Uterus (tissue), 4 donors: ENCODE results near the gene GBP2. TPM values are rescaled to one million over a fixed set of nuclear protein-coding genes. Genes with fewer than 3 reads are reported as not detected.
"Not testable (repeated sequence)": the region's sequence is repeated elsewhere in the genome, so short reads cannot be mapped to it uniquely, and the experiment has no call there.

Experiments
- DNase-seq, 2 donors: peaks; one replicate each; pipeline ENCODE4 v3.0.0-alpha.2; 2019 to 2020
- H3K27ac ChIP-seq, 2 donors: fragments of 200-600 bp; sonication (generic); 1 replicate in 1 of 2; 2 replicates in 1 of 2; pipeline ENCODE4 v1.5.1; 2016 to 2018
- H3K27me3 ChIP-seq, 2 donors: fragments of 200-600 bp; sonication (generic); one replicate each; pipeline ENCODE4 v1.5.1; 2018 to 2019; ENCODE audit warnings: control low read depth in 1 of 2
- H3K36me3 ChIP-seq, 2 donors: fragments of 200-600 bp; sonication (generic); one replicate each; pipeline ENCODE4 v1.5.1; 2019; ENCODE audit warnings: control low read depth in 1 of 2
- H3K4me1 ChIP-seq, 2 donors: fragments of 200-600 bp; sonication (generic); one replicate each; pipeline ENCODE4 v1.5.1; 2018 to 2019; ENCODE audit warnings: control low read depth in 1 of 2
- H3K4me3 ChIP-seq, 2 donors: fragments of 200-600 bp; sonication (generic); 1 replicate in 1 of 2; 2 replicates in 1 of 2; pipeline ENCODE4 v1.5.1; 2018 to 2019; ENCODE audit warnings: mild to moderate bottlenecking in 1 of 2
- H3K9me3 ChIP-seq, 2 donors: fragments of 200-600 bp; sonication (generic); one replicate each; pipeline ENCODE4 v1.5.1; 2019; ENCODE audit warnings: control low read depth in 1 of 2
- POLR2A ChIP-seq, 2 donors: fragments of 450-650 bp; IDR thresholded peaks; one replicate each; pipeline ENCODE4 v1.6.1; 2016; ENCODE audit warnings: antibody characterized with exemption in 2 of 2, mild to moderate bottlenecking in 1 of 2, moderate library complexity in 1 of 2
- intact Hi-C: fragments of 100-400 bp; cut with DNase I; formaldehyde crosslinking; loops from one replicate; pipeline ENCODE4 v1.15.1; 2023; ENCODE audit warnings: low total_unique reads
- total RNA-seq, 4 donors: library from RNA; depleted of rRNA in 3 of 4; stranded (reverse); fragments of >200 nt in 3 of 4; gene quantifications; one replicate each; pipeline versions ENCODE4 v1.1.0 to v1.2.4, GENCODE V29; 2014 to 2023
- TF ChIP-seq, protein P1 (sequence below), 4 experiments: fragments of 200-600 bp in 2 of 4; fragments of 450-650 bp in 2 of 4; sonication (generic) in 2 of 4; IDR thresholded peaks; one replicate each; pipeline ENCODE4 v1.5.1; 2016 to 2019; ENCODE audit warnings: antibody characterized with exemption in 4 of 4, mild to moderate bottlenecking in 2 of 4, moderate library complexity in 1 of 4
- donor health status: DM: yes; HTN: yes; CAD: no.

Gene GBP2
- total RNA-seq, 4 donors from 2014 or later = 18.4 to 95.0 (median 50.5) TPM

GRCh38 chr1:89089962-89090361, 36.0 kb downstream of the GBP2 start:
- Histone ChIP-seq H3K36me3 (peaks cover 0 to 3% of the 10 kb centered on the region in 2 donors), H3K4me1 (no peaks in the 10 kb centered on the region), H3K9me3 (no peaks in the 10 kb centered on the region), H3K27me3 (no peaks in the 10 kb centered on the region), H3K27ac (no peak overlapping the region), H3K4me3 (no peak overlapping the region)
- no peak for DNase-seq
- intact Hi-C loops = no loop called here
- no peak for TF ChIP-seq POLR2A (IDR thresholded peaks at IDR 0.05)
- TF ChIP-seq, protein P1, sequence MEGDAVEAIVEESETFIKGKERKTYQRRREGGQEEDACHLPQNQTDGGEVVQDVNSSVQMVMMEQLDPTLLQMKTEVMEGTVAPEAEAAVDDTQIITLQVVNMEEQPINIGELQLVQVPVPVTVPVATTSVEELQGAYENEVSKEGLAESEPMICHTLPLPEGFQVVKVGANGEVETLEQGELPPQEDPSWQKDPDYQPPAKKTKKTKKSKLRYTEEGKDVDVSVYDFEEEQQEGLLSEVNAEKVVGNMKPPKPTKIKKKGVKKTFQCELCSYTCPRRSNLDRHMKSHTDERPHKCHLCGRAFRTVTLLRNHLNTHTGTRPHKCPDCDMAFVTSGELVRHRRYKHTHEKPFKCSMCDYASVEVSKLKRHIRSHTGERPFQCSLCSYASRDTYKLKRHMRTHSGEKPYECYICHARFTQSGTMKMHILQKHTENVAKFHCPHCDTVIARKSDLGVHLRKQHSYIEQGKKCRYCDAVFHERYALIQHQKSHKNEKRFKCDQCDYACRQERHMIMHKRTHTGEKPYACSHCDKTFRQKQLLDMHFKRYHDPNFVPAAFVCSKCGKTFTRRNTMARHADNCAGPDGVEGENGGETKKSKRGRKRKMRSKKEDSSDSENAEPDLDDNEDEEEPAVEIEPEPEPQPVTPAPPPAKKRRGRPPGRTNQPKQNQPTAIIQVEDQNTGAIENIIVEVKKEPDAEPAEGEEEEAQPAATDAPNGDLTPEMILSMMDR (IDR thresholded peaks at IDR 0.05) = no peak

DNA sequence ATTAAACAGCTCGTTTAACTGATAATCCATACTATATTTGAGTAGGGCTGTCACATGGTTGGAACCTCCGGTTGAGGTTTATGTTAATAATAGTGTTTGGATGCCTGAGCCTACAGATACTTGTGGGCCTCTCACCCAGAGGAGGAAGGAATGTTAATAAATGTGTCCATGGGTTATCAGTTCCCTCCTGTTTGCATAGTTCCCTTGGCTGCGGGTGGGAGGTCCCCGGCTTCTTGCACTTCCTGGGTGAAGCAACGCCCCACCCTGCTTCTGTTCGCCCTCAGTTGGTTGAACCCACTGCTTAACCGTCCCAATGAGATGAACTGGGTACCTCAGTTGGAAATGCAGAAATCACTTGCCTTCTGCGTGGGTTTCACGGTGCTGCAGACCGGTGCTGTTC, 37.3 kb downstream of the GBP2 start:
- TF ChIP-seq POLR2A (IDR thresholded peaks at IDR 0.05) = no peak
- TF ChIP-seq, protein P1 (IDR thresholded peaks at IDR 0.05) = no peak
- intact Hi-C loops = no loop called here
- no peaks in the 10 kb centered on the region for H3K36me3 ChIP-seq
- no peak for DNase-seq
- no peaks in the 10 kb centered on the region for H3K9me3 ChIP-seq
- H3K27me3 ChIP-seq = no peaks in the 10 kb centered on the region
- no peaks in the 10 kb centered on the region for H3K4me1 ChIP-seq
- H3K27ac ChIP-seq = no peak overlapping the region
- H3K4me3 ChIP-seq = no peak overlapping the region

- H3K36me3 ChIP-seq = no peaks in the 10 kb centered on the region
- no peaks in the 10 kb centered on the region for H3K4me1 ChIP-seq
- intact Hi-C loops = no loop called here
- H3K27me3 ChIP-seq = no peaks in the 10 kb centered on the region
- H3K4me3 ChIP-seq = no peak overlapping the region
- no peaks in the 10 kb centered on the region for H3K9me3 ChIP-seq
- no peak overlapping the region for H3K27ac ChIP-seq
- TF ChIP-seq, protein P1 (IDR thresholded peaks at IDR 0.05) = no peak
- no peak for TF ChIP-seq POLR2A (IDR thresholded peaks at IDR 0.05)
- no peak for DNase-seq
Measured at GRCh38 chr1:89087241-89087640, 38.7 kb downstream of the GBP2 start.

GRCh38 chr1:89085781-89086180, 40.1 kb downstream of the GBP2 start:
- DNase-seq = no peak
- no peaks in the 10 kb centered on the region for H3K9me3 ChIP-seq
- H3K27ac ChIP-seq = no peak overlapping the region
- H3K36me3 ChIP-seq = no peaks in the 10 kb centered on the region
- H3K27me3 ChIP-seq = no peaks in the 10 kb centered on the region
- TF ChIP-seq POLR2A (IDR thresholded peaks at IDR 0.05) = no peak
- TF ChIP-seq, protein P1 (IDR thresholded peaks at IDR 0.05) = peak; percentile 26 to 67 (median 38)
- no peak overlapping the region for H3K4me3 ChIP-seq
- H3K4me1 ChIP-seq = no peaks in the 10 kb centered on the region
- intact Hi-C loops = no loop called here

DNA sequence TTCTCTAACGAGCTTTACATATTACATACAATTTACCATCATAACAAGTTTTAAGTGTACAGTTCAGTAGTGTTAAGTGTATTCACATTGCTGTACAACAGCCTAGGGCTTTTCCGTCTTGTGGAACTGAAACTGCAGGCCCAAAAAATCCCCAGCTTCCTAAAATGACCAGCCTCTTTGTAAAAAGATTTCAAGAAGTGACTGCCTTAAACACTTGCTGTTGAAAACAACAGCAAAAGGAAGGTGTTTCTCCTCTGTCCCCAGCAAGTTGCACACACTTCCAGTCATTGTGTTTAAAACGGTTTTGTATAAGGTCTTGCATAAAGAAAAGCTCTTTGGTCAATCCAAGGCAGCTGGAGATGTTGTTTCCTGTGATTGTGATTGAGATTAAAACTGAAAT, 44.9 kb downstream of the GBP2 start:
- peak overlapping the region in 1 of 2 donors; percentile 6 for H3K27ac ChIP-seq
- DNase-seq = no peak
- no peak overlapping the region for H3K4me3 ChIP-seq
- H3K4me1 ChIP-seq = no peaks in the 10 kb centered on the region
- TF ChIP-seq, protein P1 (IDR thresholded peaks at IDR 0.05) = no peak
- no peak for TF ChIP-seq POLR2A (IDR thresholded peaks at IDR 0.05)
- intact Hi-C loops = no loop called here
- no peaks in the 10 kb centered on the region for H3K9me3 ChIP-seq
- H3K36me3 ChIP-seq = no peaks in the 10 kb centered on the region
- H3K27me3 ChIP-seq = no peaks in the 10 kb centered on the region

- intact Hi-C loops, H3K27me3 ChIP-seq, H3K36me3 ChIP-seq, H3K27ac ChIP-seq, DNase-seq, H3K4me1 ChIP-seq, H3K4me3 ChIP-seq, H3K9me3 ChIP-seq: not testable (repeated sequence)
Measured at GRCh38 chr1:89080068-89080467, 45.8 kb downstream of the GBP2 start.

DNA sequence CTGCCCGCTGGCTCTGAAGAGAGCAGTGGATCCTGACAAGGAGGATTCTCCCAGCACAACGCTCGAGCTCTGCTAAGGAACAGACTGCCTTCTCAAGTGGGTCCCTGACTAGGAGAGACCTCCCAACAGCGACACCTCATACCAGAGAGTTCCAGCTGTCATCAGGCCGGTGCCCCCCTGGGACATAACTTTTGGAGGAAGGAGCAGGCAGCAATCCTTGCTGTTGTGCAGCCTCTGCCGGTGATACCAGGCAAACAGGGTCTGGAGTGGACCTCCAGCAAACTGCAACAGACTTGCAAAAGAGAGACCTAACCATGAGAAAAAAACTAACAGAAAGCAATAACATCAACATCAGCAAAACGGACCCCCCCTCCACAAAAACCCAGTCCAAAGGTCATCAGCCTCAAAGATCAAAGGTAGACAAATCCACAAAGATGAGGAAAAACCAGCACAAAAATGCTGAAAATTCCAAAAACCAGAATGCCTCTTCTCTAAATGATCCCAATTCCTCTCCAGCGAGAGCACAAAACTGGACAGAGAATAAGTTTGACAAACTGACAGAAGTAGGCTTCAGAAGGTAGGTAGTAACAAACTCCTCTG, 53.3 kb downstream of the GBP2 start:
- H3K27ac ChIP-seq, intact Hi-C loops: not testable (repeated sequence)

More for the DNA sequence above, 53.3 kb downstream of the GBP2 start:
- H3K9me3 ChIP-seq, H3K4me3 ChIP-seq, H3K27me3 ChIP-seq, H3K36me3 ChIP-seq, H3K4me1 ChIP-seq, DNase-seq: not testable (repeated sequence)
